ENCODE results near the gene CD2.

GRCh38 chr1:116720364-116721038 is 33.7 kb upstream of the CD2 start:
- no peak for TF ChIP-seq EP300 (IDR thresholded peaks at IDR 0.05)
- TF ChIP-seq CTCF (IDR thresholded peaks at IDR 0.05), result no peak
- TF ChIP-seq POLR2A (IDR thresholded peaks at IDR 0.05), result no peak

Data from stomach (tissue), 4 donors.